GM18508 (cell line): Measurements from ENCODE around the gene GNPNAT1.
"Not testable (repeated sequence)": the region's sequence is repeated elsewhere in the genome, so short reads cannot be mapped to it uniquely, and the experiment has no call there.

Experiments used
- ATAC-seq: cut with Tn5 transposase; IDR thresholded peaks from one replicate; pipeline ENCODE4 v1.9.1; 2021; ENCODE audit warnings: moderate number of reproducible peaks; ENCODE audit not compliant: insufficient read depth, unreplicated experiment

GNPNAT1 gene

DNA sequence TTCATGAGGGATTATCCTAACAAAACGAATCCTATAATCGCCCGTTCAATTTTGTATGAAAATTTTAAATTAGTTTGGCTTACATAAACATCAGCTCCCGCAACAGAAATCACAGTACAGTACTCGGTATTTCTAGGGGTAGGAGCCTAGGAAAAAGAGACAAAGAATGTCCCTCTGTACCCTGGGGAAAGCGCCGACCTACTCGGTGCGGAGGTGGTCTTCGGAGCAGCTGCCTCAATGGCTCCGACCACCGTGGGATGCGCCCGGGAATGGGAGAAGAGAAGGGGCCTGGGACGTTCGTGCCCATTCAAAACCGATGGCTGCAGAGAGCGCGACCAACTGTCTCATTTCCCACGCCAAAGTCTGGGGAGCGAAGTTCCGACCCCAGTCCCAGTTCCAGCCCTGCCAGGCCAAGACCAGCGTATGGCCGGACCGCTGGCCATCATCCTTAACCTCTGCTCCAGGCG lies 618 bp downstream of the GNPNAT1 start:
- ATAC-seq: no peak

DNA sequence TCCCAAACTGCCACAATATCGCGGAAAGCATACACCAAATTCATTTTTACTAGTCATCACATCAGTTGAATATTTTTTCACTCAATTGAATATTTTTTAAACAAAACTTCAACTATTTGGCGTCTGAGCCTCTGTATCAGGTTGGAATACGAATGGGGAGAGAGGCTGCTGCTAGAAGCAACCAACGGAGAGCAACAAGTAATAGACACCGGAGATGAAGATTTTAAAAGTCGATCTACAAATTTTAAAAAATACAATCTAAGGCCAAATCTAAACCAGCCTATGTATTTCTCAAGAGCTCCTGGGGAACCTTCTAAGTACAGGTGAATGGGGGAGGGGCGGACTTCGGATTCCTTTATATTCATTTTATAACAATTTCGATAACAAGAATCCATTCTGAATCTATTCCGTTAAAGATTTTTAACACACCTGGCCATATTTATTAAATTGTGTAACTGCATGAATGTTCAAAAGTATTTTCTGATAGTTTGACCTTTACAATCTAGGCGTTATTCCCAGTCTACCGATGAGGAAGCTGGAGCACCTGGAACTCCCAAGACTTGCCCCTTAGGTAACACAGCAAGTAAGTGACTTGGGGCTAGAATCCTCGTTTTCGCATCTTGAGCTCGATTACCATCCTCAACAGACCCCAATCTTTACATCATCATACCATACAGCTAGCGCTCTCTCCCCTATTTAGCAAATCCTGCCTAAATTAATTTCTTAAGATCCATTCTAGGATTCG lies 1.2 kb downstream of the GNPNAT1 start:
- no peak for ATAC-seq

GRCh38 chr14:52789118-52789517 lies 2.3 kb downstream of the GNPNAT1 start:
- ATAC-seq: no peak

- ATAC-seq: no peak
Observed at GRCh38 chr14:52786887-52787286, 4.5 kb downstream of the GNPNAT1 start.

- no peak for ATAC-seq
Observed at GRCh38 chr14:52783206-52783605, 8.2 kb downstream of the GNPNAT1 start.

- ATAC-seq: no peak
Observed at GRCh38 chr14:52781629-52782028, 9.8 kb downstream of the GNPNAT1 start.

GRCh38 chr14:52780893-52781292 lies 10.5 kb downstream of the GNPNAT1 start:
- ATAC-seq: no peak

GRCh38 chr14:52778702-52779101 lies 12.7 kb downstream of the GNPNAT1 start:
- no peak for ATAC-seq

GRCh38 chr14:52776816-52777215 lies 14.6 kb downstream of the GNPNAT1 start:
- no peak for ATAC-seq

- no peak for ATAC-seq
Observed at GRCh38 chr14:52769887-52770286, 21.5 kb downstream of the GNPNAT1 start.

GRCh38 chr14:52767058-52767833 lies 24.2 kb downstream of the GNPNAT1 start:
- ATAC-seq: no peak

GRCh38 chr14:52762923-52763322 lies 28.5 kb downstream of the GNPNAT1 start:
- not testable (repeated sequence) for ATAC-seq

DNA sequence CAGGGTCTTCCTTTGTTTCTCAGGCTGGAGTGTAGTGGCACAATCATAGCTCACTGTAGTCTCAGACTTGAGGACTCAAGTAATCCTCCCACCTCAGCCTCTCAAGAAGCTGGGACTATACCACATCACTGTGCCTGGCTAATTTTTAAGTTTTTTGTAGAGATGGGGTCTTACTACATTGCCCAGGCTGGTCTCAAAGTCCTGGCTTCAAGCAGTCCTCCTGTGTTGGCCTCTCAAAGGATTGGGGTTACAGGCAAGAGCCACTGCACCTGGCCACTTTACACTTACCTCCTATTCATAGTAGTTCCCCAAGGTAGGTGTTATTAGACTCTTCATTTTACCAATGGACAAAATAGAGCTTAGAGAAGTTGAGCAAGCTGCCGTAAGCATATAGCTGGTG lies 32.3 kb downstream of the GNPNAT1 start:
- no peak for ATAC-seq

DNA sequence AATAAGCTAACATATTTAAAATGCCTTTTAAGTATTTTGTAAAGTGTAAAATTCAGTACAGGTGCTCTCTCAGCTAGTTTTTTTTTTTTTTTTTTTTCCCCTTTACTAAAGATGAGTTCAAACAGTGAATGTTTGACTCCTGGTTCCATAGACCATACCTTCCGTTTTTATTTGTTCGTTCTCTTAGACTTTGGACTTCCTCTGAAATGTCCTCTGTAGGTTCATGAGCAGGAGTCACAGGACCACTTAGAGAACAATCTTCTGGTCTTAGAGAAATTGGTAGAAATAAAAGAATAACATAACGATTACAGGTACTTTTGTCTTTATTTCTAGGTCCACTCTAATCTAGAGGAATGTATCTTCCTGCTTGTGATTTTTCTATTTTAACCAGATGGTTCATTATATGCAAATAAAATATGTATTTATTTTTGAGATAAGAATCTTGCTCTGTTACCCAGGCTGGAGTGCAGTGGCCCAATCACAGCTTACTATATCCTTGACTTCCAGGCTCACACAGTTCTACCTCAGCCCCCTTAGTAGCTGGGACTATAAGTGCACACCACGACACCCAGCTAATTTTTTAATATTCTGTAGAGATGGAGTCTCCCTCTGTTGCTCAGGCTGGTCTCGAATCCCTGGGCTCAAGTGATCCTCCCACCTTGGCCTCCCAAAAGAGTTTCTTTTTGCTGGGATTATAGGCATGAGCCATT lies 35.6 kb downstream of the GNPNAT1 start:
- no peak for ATAC-seq

GRCh38 chr14:52748647-52749292 lies 42.6 kb downstream of the GNPNAT1 start:
- ATAC-seq: no peak

DNA sequence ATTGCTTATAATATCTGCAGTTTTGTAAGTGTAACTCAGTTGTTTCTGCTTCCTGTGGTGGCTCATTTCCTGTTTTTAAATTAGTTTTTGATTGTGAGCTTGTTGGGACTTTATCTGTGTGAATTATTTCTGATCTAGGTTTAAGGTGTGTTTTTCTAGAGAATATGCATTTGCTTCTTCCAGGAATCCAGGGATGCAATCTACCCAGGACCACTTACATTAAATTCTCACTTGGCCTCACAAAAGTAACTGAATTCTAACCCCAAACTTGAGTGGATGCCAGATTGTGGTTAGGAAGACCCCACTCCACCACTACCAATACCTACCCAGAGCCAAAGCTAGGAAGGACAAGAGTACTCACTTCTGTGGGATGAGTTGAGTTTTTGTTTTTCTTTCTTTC lies 49.5 kb downstream of the GNPNAT1 start:
- ATAC-seq: no peak

GRCh38 chr14:52740751-52741150 lies 50.7 kb downstream of the GNPNAT1 start:
- no peak for ATAC-seq

GRCh38 chr14:52738409-52738808 lies 53.0 kb downstream of the GNPNAT1 start:
- no peak for ATAC-seq

DNA sequence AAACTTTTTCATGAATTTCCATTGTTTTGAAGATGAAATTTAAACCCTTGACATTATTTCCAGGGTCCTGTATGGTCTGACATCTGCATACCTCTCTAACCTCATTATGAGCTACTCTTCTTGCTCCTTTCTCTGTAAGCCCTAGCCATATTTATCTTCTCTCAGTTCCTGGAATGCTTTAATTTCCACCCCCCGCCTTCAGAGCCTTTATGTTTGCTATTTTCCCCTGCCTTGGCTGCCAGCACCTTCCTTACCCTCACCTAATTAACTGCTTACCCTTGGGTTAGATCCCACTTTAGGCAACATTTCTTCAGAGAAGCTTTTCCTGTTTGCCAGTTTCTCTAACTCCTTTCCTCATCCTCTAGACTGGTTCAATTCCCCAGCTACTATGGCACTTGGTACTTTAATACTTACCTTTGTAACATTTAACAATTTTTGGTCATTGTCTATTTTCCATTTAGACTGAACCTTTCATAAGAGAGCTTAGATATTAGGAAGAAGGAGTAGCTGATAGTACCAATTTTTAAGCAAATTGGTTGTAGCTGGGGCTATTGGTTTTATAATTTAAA lies 55.4 kb downstream of the GNPNAT1 start:
- ATAC-seq: no peak

DNA sequence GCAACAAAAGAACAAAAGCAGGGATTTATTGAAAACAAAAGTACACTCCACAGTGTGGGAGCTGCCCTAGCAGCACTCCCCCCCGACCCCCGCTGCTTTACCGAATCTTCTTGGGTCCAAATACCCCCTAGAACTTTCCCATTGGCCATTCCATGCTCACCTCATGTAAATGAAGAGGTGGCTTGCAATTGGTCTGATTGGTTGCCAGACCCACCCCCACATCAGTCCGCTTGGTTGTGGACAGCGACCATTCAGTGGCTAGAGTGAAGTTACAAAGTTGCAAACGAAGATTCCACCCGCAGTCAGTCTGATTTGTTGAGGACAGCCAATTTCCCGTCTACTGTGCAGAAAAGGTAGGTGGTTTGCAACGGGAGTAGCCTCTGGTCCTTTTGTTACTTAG lies 57.6 kb downstream of the GNPNAT1 start:
- ATAC-seq: no peak
